GM23248 (cell line): ENCODE data around the gene CREB3L2. TPM values are rescaled to one million over a fixed set of nuclear protein-coding genes. Genes with fewer than 3 reads are reported as not detected.

Source experiments
- DNase-seq: peaks from one replicate; pipeline ENCODE4 v3.0.0-alpha.2; 2015
- H2AFZ ChIP-seq: fragments of 200-600 bp; sonication (generic); 2 replicates; pipeline ENCODE4 v1.6.1; 2016; ENCODE audit warnings: antibody characterized with exemption
- H3F3A ChIP-seq: fragments of 200-600 bp; sonication (generic); 2 replicates; pipeline ENCODE4 v1.6.1; 2016; ENCODE audit warnings: mild to moderate bottlenecking, antibody characterized with exemption, mixed run types; ENCODE audit not compliant: insufficient read depth
- H3K27ac ChIP-seq: fragments of 200-600 bp; sonication (generic); 2 replicates; pipeline ENCODE4 v1.5.1; 2016; ENCODE audit warnings: mild to moderate bottlenecking
- H3K27me3 ChIP-seq: fragments of 200-600 bp; sonication (generic); replicated peaks from 2 replicates; pipeline ENCODE4 v1.6.1; 2016; ENCODE audit warnings: mild to moderate bottlenecking; ENCODE audit not compliant: insufficient read depth
- H3K36me3 ChIP-seq: fragments of 200-600 bp; sonication (generic); 2 replicates; pipeline ENCODE4 v1.6.1; 2016; ENCODE audit warnings: low read depth, mild to moderate bottlenecking
- H3K4me1 ChIP-seq: fragments of 200-600 bp; sonication (generic); 2 replicates; pipeline ENCODE4 v1.6.1; 2016; ENCODE audit warnings: mild to moderate bottlenecking; ENCODE audit not compliant: insufficient read depth
- H3K4me2 ChIP-seq: fragments of 200-600 bp; sonication (generic); one replicate; pipeline ENCODE4 v1.6.1; 2016; ENCODE audit warnings: mild to moderate bottlenecking; ENCODE audit not compliant: unreplicated experiment
- H3K4me3 ChIP-seq: fragments of 200-600 bp; sonication (generic); 2 replicates; pipeline ENCODE4 v1.5.1; 2016; ENCODE audit warnings: mild to moderate bottlenecking
- H3K79me2 ChIP-seq: fragments of 200-600 bp; sonication (generic); 2 replicates; pipeline ENCODE4 v1.6.1; 2016; ENCODE audit warnings: mild to moderate bottlenecking; ENCODE audit not compliant: insufficient read depth
- H3K9ac ChIP-seq: fragments of 200-600 bp; sonication (generic); 2 replicates; pipeline ENCODE4 v1.6.1; 2016; ENCODE audit warnings: mild to moderate bottlenecking
- H3K9me2 ChIP-seq: fragments of 200-600 bp; sonication (generic); 2 replicates; pipeline ENCODE4 v1.6.1; 2016; ENCODE audit warnings: mixed run types, mild to moderate bottlenecking, moderate library complexity; ENCODE audit not compliant: insufficient read depth
- H3K9me3 ChIP-seq: fragments of 200-600 bp; sonication (generic); one replicate; pipeline ENCODE4 v1.6.1; 2017; ENCODE audit warnings: low read depth
- H4K20me1 ChIP-seq: fragments of 200-600 bp; sonication (generic); 2 replicates; pipeline ENCODE4 v1.6.0; 2016; ENCODE audit not compliant: insufficient read depth
- EZH2 ChIP-seq: fragments of 200-600 bp; sonication (generic); IDR thresholded peaks from 2 replicates; pipeline ENCODE4 v1.6.1; 2018; ENCODE audit warnings: antibody characterized with exemption, mild to moderate bottlenecking; ENCODE audit not compliant: insufficient read depth, poor library complexity, severe bottlenecking
- EZH2phosphoT487 ChIP-seq: fragments of 200-600 bp; sonication (generic); IDR thresholded peaks from 2 replicates; pipeline ENCODE4 v1.6.1; 2018; ENCODE audit warnings: antibody characterized with exemption, moderate library complexity, mild to moderate bottlenecking, low read depth; ENCODE audit not compliant: insufficient read depth
- WGBS, 2 experiments: methylation state at CpG; one replicate each; pipeline ENCODE4 v1.1.6; 2015 to 2017; ENCODE audit warnings: low lambda C conversion rate in 2 of 2, low coverage in 1 of 2; ENCODE audit errors: missing lambda C conversion rate in 2 of 2; 5-methylcytosine and 5-hydroxymethylcytosine counted together
- in situ Hi-C: fragments of 300-500 bp; cut with MboI; formaldehyde crosslinking; loops from 2 replicates; pipeline ENCODE4 v1.15.0; 2020
- polyA plus RNA-seq: library from polyadenylated mRNA; unstranded; fragments of >200 nt; fragmentation: Nextera tagmentation; extraction: Ambion mirVana; gene quantifications from 2 replicates; pipeline ENCODE4 v1.2.1, GENCODE V29; 2016
- total RNA-seq: library from RNA; depleted of rRNA; stranded (reverse); fragments of >200 nt; shearing (Covaris generic); gene quantifications from 2 replicates; pipeline ENCODE4 v1.2.3, GENCODE V29; 2014

The CREB3L2 gene
- total and polyA plus RNA-seq, 2 experiments from 2014 or later = 43.7 to 53.7 TPM

DNA sequence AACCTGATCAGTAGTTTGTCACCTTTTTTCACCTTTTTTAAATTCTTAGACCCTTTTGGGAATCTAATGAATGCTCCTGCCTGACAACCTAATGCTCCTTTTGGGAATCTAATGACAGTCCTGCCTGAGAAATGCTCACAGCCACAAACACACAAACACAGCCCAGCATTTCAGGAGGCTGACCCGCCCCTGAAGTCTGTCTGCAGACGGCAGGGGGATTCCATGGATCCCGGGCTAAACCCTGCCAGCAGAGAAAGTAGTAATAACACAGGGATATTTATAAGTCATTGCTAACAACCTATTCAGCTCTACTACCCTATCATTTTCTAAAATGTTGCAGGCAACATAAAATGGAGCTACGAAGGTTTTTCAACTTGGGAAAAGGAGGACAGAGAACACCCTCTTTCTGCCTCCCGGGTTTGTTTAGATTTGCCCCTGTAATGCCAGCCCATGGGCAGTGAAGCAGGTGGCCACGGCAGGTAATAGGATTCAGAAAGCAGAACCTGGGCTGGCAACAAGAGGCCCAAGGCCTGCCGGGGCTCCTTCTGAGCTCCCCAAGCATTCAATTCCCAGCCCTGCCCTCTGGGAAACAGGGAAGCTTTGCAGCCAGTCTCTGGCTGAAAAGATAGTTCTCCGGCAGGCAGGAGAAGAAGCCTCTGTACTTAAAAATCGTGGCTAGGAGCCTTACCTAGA, 65.2 kb downstream of the CREB3L2 start:
- peak overlapping the region; percentile 30; the same call in 1 of the 2 replicates for H3K9ac ChIP-seq
- no peaks in the 10 kb centered on the region for H3K27me3 ChIP-seq
- TF ChIP-seq EZH2 (no peak), EZH2phosphoT487 (no peak)
- no peak overlapping the region for H2AFZ ChIP-seq
- peaks cover 60% of the 10 kb centered on the region for H3K4me1 ChIP-seq
- DNase-seq = no peak
- H4K20me1 ChIP-seq = no peaks in the 10 kb centered on the region
- H3K4me2 ChIP-seq = peak overlapping the region; percentile 22
- 0 out of 2 replicates have a peak, but pooled peaks cover 2% of the 10 kb centered on the region for H3K36me3 ChIP-seq
- in situ Hi-C loops = no loop called here
- H3K4me3 ChIP-seq = no peak overlapping the region
- no peaks in the 10 kb centered on the region for H3K9me3 ChIP-seq
- no peaks in the 10 kb centered on the region for H3K9me2 ChIP-seq
- H3K79me2 ChIP-seq = peaks cover 97% of the 10 kb centered on the region
- peaks cover 72% of the 10 kb centered on the region for H3F3A ChIP-seq
- WGBS, 2 experiments = 84 to 85% methylated on average over 9 of the region's 9 CpGs
- peak overlapping the region; percentile 73 for H3K27ac ChIP-seq

DNA sequence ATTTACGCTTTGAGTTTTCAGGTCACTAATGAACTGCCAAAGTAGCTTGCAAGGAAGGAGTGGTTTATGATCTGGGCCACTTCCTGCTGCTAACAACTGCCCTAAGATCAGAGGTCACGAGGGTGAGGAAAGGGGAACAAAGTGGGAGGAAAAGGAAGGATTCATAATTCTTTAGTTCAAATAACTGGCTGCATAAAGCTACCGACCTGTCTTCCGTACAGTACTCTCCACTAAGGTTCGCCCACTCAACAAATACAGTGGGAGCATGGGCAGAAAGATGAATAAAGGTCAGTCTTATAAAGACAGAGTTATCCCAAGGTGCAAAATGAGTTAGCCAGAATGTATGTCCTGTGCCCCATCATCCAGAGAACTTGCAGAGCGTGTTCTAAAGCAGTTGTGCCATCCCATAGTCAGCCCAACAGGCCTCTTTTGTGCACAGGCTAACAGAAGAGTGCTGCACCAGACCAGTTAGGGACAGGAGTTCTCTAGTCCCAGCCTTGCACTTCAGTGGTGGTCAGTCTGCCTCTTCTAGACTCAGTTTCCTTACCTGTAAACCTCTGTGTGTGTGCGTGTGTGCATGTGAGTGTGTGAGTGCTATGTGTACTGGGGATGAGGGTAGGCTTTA, 65.9 kb downstream of the CREB3L2 start:
- in situ Hi-C loops = no loop called here
- Histone ChIP-seq H3F3A (peaks cover 74% of the 10 kb centered on the region), H3K27me3 (no peaks in the 10 kb centered on the region), H2AFZ (no peak overlapping the region), H3K9me3 (no peaks in the 10 kb centered on the region), H4K20me1 (no peaks in the 10 kb centered on the region), H3K4me3 (no peak overlapping the region), H3K36me3 (no peaks in the 10 kb centered on the region), H3K4me1 (peaks cover 64% of the 10 kb centered on the region), H3K9me2 (no peaks in the 10 kb centered on the region), H3K9ac (no peak overlapping the region), H3K79me2 (peaks cover 97% of the 10 kb centered on the region), H3K4me2 (peak overlapping the region; percentile 22), H3K27ac (peak overlapping the region; percentile 73)
- DNase-seq = no peak
- TF ChIP-seq EZH2 = no peak
- no peak for TF ChIP-seq EZH2phosphoT487
- WGBS, 2 experiments = 93 to 97% methylated on average over 7 of the region's 7 CpGs

DNA sequence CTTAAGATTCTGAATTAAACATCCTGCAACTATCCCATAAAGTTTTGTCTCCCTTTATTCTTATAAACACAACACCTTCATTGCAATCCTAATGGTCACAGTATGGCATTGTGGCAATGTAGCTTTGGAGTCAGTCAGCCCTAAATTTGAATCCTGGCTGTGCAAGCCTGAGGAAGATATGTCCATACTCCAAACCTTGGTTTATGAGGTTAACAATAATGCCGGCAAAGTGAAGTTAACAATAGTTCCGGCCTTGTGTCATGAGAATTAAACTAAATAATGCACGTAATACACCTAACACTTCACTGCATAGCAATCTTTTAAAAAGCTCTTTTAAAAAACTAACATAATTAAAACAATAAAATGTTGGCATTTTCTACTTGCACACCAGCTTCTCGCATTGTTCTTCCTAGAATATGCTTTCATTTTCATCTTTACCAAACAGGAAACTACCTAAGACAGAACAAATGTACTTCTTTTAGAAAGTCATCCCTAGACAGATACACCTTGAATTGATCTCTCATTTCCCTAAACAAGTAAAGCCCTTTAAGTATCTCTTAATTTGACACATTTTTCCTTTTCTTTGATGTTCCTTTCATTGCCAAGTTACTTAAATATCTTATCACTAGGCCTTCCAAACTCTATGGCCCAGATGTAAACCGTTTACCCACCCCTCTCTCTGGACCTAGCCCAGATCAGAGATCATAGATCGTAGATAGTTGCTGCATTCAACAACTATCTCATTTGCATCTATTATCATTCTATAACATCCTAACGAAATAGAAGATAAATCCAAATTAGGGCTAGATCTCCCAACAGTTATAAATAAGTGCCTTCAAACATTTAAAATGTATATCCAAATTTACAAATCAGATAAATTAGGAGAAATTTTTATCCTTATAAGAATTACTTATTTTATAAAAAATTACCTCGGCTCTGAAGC, 66.7 kb downstream of the CREB3L2 start:
- Histone ChIP-seq H3F3A (peaks cover 77% of the 10 kb centered on the region), H4K20me1 (no peaks in the 10 kb centered on the region), H3K36me3 (no peaks in the 10 kb centered on the region), H3K27me3 (no peaks in the 10 kb centered on the region), H3K27ac (peak overlapping the region; percentile 9; the same call in 1 of the 2 replicates), H3K4me1 (peaks cover 70% of the 10 kb centered on the region), H3K9ac (no peak overlapping the region), H3K79me2 (peaks cover 96% of the 10 kb centered on the region), H3K9me3 (no peaks in the 10 kb centered on the region), H3K4me2 (no peak overlapping the region), H3K4me3 (no peak overlapping the region), H2AFZ (no peak overlapping the region), H3K9me2 (no peaks in the 10 kb centered on the region)
- 92 to 93% methylated on average over 8 of the region's 8 CpGs for WGBS, 2 experiments
- TF ChIP-seq EZH2phosphoT487 (no peak), EZH2 (no peak)
- DNase-seq = no peak
- in situ Hi-C loops = no loop called here

DNA sequence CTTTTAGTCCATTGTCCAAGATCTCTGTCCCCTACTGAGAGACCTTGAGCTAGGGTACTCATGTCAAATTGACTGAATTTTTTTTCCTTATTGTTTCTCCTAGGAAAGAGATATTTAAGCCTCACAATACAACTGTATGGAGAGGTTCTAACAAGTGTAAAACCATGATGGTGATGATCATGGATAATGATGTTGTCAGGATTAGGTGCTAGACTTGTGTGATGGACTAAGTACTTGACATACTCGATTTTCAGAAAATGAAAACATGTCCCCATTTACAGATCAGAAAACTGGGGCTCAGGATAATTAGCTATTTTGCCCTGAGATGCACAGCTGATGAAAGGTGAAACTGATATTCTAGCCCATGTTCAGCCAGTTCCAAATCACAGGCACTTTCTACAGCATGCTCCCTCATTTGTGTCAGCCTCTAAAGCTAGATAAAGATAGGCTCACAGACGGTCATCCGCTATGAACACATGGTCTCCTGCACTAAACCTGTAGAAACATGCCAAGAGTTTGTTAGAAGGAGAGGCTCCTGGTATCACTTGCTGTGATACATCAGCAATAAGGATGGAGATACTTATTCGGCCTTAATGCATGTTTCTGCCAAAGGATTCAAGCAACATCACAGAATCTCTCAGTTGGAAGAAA, 67.6 kb downstream of the CREB3L2 start:
- peaks cover 73% of the 10 kb centered on the region for H3F3A ChIP-seq
- H3K9me3 ChIP-seq = no peaks in the 10 kb centered on the region
- no peak overlapping the region for H2AFZ ChIP-seq
- no peak for DNase-seq
- H3K27me3 ChIP-seq = no peaks in the 10 kb centered on the region
- WGBS, 2 experiments = 72 to 79% methylated on average over 4 of the region's 4 CpGs
- no peak overlapping the region for H3K4me3 ChIP-seq
- H3K4me2 ChIP-seq = peak overlapping the region; percentile 77
- H3K9me2 ChIP-seq = no peaks in the 10 kb centered on the region
- in situ Hi-C loops = no loop called here
- H3K36me3 ChIP-seq = no peaks in the 10 kb centered on the region
- no peaks in the 10 kb centered on the region for H4K20me1 ChIP-seq
- no peak overlapping the region for H3K9ac ChIP-seq
- peaks cover 77% of the 10 kb centered on the region for H3K4me1 ChIP-seq
- peak overlapping the region; percentile 84 for H3K27ac ChIP-seq
- TF ChIP-seq EZH2 = no peak
- no peak for TF ChIP-seq EZH2phosphoT487
- H3K79me2 ChIP-seq = peaks cover 94% of the 10 kb centered on the region
